RCC 7860 (cell line): Measurements from ENCODE around the gene PPP2R5A.
"Not testable (repeated sequence)": the region's sequence is repeated elsewhere in the genome, so short reads cannot be mapped to it uniquely, and the experiment has no call there.

ENCODE experiments used
- DNase-seq: peaks from one replicate; pipeline ENCODE4 v3.0.0-alpha.2; 2015; ENCODE audit warnings: low spot score
- FAIRE-seq: peaks from 2 replicates; lab custom pipeline; 2012; peaks lifted over from hg19 to GRCh38; lab: Jason Lieb, UNC

PPP2R5A gene

DNA sequence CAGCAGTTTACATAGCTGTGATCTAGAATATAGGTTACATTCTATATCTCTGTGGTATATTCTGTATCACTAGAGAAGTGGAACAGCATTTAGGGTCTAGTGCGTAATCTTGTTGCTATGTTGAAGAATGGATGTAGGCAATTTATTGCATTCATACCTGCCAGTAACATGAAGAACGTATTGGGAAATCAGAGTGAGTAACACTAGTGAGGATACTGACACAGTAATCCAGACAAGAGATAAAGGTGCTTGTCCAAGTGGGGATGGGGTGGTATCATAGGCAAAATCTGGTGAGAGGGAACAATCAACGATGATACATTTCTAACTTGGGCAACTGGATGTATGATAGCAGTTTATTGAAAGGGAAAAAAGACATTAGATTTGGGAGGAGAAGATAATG lies 9.8 kb downstream of the PPP2R5A start:
- DNase-seq (no peak), FAIRE-seq (no peak)

DNA sequence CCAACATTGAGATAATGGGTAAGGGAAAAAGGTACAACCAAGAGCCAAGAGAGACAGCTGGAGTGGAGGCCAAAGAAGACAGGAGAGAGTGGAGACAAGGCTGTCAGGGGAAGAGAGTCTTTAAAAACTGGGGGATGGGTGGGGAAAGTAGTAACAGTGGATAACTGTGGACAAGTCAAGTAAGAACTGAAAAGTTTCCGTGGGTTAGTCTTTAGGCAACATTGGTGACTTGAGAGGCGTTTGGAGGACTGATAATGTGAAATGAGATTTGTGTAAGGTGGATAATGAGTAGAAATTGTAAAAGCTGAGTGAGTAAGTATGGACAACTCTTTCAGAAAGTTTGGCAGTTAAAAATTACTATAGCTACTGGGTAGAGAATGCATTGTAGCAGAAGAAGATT lies 10.4 kb downstream of the PPP2R5A start:
- FAIRE-seq (no peak), DNase-seq (no peak)

DNA sequence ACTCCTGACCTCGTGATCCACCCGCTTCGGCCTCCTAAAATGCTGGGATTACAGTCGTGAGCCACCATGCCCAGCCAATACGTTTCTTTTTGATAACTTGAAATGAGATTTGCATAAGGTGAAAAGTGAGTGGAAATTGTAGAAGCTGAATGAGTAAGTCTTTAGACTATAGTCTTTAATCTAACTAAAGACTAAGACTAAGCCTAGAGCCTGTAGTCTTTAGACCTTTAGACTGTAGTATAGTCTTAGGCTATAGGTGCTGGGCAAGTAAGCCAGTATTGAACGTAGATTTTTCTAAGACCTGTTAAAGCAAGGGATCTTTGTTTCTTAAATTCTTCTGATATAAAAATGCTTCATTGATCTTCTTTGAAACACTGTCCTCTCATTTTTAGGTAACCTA lies 12.1 kb downstream of the PPP2R5A start:
- no peak for DNase-seq
- no peak for FAIRE-seq

DNA sequence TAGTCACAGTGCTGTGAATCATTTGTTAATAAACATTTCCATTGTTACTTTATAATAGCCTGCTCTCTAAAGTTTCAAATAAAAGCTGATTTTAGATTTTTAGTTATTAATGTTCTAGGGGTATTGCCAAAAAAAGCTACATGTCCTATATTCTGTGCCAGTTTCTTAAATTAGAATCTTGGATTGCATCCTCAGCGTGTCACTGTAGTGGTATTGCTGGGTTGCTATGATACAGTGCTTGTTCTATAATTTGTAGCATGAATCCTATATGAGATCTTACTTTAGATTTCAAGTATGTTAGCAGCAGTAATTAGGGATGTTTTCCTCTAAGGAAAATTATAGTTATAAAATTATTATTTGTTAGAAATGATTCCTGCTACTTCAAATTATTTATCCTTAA lies 16.4 kb downstream of the PPP2R5A start:
- DNase-seq (no peak), FAIRE-seq (no peak)

DNA sequence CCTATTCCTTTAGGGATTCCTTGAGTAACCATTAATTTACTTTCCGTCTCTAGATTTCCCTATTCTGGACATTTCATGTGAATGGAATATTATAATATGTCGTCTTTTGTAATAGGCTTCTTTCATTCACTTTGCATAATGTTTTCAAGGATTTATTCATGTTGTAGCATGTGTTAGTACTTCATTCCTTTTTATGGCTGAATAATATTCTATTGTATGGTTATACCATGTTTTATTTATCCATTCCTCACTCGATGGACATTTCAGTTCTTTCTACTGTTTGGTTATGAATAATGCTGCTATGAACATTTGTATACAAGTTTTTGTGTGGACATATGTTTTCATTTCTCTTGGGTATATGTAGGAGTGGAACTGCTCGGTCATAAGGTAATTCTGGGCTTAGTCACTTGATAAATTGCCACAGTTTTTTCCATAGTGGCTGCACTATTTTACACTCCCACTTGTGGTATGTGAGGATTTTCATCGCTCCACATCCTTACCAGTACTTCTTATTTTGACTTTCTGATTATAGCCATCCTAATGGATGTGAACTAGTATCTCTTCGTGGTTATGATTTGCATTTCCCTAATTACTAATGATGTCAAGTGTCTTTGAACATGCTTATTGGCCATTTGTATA lies 17.7 kb downstream of the PPP2R5A start:
- no peak for DNase-seq

DNA sequence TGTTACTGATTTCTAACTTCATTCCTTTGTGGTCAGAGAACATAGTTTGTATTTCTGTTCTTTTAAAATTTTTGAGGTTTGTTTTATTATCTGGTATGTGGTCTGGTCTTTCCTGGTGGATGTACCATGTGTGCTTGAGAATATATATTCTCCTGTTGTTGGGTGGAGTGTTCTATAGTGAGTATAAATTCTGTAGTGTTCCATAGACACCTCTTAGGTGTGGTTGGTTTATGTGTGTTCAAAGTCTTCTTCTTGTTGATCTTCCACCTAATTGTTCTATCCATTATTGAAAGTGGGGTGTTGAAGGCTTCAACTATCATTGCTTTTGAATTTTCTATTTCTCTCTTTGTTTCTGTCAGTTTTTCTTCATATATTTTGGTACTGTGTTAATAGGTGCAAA lies 20.1 kb downstream of the PPP2R5A start:
- FAIRE-seq (no peak), DNase-seq (no peak)

More for the DNA sequence above, 17.7 kb downstream of the PPP2R5A start:
- FAIRE-seq = no peak

DNA sequence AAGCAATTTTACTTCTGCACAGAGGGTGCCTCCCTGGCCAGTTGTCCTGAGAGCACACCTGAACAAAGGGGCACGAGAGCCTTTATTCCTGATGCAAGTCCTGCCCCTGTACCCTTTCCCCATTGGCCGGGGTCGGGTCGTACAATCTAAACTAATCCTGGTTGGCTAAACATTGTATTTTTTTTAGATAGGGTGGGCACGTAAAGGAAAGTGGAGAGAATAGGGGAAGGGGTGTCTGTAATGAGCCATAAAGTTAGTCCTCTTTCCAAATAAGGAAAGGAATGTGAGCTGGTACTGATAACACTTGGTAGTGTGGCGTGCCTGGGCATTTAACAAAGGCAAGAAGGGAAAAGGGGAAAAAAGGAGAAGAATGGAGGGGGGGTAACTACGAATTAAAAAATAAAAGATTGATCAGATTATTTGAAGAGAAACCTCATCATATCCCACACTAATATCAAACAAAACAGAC lies 20.8 kb downstream of the PPP2R5A start:
- DNase-seq, FAIRE-seq: not testable (repeated sequence)

DNA sequence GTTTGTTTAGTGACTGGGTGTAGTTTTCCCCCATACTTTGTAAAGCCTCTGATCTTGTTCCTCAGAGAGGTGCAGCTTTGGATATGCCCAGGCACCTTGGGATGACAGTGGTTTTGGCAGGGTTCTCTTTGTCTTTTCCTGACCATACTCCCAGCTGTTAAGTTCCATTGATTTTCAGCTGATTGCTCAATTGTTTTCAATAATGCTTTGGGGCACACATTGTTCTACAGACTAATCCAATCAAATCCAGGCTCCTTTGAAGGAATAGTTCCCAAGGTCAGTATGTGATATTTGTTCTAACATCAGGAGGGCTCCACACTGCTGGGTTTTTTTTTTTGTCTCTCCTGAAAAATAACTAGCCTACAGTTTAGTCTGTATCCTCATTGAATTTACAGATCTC lies 24.8 kb downstream of the PPP2R5A start:
- no peak for FAIRE-seq
- no peak for DNase-seq

DNA sequence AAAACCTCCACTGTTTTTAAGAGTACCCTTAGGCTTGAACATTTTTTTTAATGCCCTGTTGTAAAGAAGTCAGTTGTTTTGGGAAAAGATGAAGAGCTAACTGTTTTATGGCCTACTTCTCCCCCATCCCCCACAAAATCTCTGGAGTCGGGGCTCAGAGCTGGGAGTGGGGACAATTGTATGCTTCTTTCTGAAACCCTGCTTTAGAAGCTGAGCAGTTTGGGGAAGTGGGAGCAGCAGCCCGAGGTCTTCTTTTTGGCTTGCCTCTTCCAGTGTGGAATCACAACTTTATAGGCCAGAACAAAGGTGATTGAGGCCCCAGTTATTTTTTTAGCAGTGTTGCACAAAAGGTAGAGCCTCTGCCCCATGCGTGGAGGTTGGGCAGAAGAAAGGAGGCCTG lies 25.2 kb downstream of the PPP2R5A start:
- FAIRE-seq (no peak), DNase-seq (no peak)

DNA sequence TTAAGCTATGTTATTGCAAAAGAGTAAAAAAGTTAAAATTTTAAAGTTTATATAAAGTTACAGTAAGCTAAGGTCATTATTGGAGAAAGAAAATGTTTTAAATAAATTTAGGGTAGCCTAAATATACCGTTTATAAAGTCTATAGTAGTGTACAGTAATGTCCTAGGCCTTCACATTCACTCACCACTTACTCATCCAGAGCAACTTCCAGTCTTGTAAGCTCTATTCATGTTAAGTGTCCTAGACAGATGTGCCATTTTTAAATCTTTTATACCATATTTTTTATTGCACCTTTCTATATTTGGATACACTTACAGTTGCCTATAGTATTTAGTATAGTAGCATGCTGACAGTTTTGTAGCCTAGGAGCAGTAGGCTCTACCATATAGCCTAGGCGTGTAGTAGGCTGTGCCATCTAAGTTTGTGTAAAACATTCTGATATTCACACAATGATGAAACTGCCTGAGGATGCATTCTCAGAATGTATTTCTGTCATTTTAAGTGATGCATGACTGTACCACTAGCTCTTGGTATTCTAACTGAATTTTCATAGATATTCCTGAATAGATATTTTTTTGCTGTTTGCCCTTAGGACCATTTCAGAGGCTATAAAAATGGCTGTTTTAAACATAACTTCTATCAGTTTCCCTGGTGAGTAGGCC lies 26.8 kb downstream of the PPP2R5A start:
- DNase-seq = no peak
- FAIRE-seq = no peak

DNA sequence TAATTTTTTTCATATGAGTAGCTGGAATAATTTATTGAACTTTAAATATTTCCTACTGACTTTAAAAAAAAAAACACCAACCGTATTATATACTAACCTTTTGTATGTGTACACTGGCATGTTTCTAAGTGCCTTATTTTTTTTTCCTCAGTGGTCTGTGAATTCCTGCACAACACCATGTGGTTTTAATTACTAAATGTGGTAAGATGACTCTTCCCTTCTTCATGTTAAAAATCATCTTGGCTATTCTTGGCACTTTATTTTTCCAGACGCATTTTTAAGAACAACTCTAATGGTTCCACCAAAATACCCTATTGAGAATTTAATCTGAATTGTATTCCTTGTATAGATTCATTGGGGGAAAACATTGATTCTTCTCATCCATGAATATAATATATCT lies 28.4 kb downstream of the PPP2R5A start:
- no peak for FAIRE-seq
- DNase-seq = no peak

DNA sequence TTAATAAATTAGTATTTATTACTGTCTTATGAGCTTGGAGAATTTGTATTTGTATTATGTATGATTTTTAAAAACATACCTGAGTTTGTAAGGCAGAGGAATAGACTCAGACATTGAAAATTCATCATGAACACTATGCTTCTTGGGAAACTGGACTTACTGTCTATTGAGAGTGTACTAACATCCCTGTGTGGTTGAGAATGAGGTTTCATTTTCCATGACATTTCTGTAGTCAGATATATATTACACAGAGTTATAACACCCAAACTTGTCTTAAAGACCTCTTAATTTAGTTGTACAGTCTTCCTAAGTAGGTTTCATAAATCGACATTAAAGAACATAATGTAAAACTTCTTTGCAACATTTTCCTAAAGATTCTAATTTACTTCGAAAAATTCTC lies 30.0 kb downstream of the PPP2R5A start:
- no peak for DNase-seq
- no peak for FAIRE-seq

DNA sequence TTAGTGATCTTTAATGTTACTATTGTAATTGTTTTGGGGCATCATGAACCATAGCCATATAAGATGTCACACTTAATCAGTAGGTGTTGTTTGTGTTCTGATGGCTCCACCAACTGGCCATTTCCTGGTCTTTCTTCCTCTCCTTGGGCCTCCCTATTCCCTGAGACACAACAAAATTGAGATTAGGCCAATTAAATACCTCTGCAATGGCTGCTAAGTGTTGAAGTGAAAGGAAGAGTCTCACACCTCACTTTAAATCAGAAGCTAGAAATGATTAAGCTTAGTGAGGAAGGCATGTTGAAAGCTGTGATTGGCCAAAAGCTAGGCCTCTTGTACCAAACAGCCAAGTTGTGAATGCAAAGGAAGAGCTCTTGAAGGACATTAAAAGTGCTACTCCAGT lies 30.7 kb downstream of the PPP2R5A start:
- FAIRE-seq = no peak
- no peak for DNase-seq

DNA sequence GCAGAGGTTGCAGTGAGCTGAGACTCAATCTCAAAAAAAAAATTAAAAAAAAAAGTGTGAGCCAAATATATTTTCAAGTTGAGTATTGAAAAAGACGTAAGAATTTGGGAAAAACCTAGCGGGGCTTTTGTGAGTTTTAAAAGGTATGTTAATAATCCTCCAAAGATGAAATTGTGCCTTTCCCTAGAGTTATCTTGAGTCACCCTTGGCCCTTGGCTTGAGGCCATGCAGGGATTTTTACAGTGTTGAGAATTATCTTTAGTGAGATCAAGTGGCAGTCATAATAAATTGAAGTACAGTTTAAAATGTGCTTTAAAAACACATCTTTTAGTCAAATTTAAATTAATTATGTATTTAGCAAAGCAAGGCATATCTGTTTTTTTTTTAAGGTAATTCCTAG lies 32.7 kb downstream of the PPP2R5A start:
- no peak for DNase-seq
- FAIRE-seq = no peak

DNA sequence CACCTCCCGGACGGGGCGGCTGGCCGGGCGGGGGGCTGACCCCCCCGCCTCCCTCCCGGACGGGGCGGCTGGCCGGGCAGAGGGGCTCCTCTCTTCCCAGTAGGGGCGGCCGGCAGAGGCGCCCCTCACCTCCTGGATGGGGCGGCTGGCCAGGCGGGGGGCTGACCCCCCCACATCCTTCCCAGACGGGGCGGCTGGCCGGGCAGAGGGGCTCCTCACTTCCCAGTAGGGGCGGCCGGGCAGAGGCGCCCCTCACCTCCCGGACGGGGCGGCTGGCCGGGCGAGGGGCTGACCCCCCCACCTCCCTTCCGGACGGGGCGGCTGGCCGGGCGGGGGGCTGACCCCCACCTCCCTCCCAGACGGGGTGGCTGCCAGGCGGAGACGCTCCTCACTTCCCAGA lies 35.8 kb downstream of the PPP2R5A start:
- not testable (repeated sequence) for FAIRE-seq, DNase-seq

DNA sequence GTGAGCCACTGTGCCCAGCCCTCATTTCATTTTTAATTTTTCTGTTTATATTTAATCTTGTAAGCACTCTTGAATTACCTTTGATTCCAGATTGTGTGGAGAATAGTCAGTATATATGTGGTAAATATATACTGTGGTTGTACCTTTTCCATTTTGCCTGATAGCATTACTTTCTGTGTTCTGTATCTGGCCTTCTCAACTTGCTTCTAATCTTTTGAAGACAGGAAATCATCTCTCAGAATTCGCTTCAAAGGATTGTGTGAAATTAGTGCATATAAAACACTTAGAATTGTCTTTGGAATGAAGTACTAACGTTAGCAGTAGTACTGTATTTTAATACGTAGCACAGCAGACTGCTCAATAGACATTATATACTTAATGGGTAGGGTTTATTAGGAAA lies 37.9 kb downstream of the PPP2R5A start:
- FAIRE-seq (no peak), DNase-seq (no peak)

DNA sequence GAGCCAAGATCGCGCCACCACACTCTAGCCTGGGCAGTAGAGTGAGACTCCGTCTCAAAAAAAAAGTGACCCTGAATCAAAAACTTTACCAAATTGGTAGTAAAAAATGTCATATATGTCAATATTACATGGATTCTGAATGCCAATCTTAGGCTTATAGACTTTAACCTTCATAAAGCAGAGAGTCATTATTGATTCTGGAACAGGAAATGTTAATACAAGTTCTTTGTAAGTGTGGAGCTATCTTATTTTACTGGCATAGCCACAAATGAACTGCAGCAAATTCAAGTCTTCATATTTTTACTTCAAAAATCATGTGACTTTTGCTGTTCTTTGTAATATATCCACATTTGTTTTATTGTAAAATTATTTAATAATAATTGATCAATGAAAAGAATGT lies 41.3 kb downstream of the PPP2R5A start:
- no peak for FAIRE-seq

DNA sequence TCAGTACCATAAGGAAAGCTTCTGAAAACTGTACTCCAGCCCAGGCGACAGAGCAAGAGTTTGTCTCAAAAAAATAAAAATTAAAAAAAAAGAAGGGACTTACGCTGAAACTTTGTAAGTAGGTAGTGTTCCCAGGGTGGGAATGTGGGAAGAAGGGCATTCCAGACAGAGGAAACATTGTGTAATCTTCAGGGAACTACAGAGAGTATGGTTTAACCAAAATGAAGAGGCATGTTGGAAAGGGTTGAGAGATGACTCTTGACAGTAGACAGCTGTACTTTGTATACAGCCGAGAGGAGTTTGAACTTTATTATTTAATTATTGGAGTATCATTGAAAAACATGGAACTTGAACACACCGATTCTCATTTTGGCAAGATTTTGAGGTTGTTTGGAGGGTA lies 43.0 kb downstream of the PPP2R5A start:
- no peak for FAIRE-seq

More for the DNA sequence above, 41.3 kb downstream of the PPP2R5A start:
- DNase-seq = no peak

DNA sequence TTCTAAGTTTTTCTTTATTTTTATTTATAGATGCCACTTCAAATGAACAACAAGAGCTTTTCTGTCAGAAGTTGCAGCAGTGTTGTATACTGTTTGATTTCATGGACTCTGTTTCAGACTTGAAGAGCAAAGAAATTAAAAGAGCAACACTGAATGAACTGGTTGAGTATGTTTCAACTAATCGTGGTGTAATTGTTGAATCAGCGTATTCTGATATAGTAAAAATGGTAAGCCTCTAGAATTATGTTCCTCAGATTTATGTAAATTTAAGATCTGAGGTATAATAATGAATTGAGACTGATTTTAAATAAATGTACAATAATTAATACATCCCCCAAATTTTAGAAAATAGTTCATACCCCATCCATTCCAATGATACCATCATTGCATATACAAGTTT lies 43.9 kb downstream of the PPP2R5A start:
- FAIRE-seq (no peak), DNase-seq (no peak)

More for the DNA sequence above, 43.0 kb downstream of the PPP2R5A start:
- no peak for DNase-seq

DNA sequence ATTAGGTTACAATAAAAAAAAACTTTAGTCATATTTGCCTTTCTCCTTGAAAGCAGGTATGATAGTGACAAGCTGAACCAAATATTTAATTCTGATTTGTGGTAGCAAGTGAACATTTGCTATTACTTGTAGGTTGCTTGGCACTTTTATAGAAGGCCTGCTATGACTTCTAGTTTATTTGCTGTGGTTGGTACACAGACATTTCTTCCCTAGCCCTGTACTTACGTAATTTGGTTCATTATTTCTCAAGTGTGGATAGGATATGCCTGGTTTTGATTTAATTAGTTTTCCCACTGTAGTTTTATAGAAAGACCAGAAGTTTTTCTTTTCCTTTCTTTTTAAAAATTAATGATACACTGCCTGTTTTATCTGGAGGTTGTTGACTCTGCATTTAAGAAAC lies 55.9 kb downstream of the PPP2R5A start:
- DNase-seq = no peak
- FAIRE-seq = no peak

DNA sequence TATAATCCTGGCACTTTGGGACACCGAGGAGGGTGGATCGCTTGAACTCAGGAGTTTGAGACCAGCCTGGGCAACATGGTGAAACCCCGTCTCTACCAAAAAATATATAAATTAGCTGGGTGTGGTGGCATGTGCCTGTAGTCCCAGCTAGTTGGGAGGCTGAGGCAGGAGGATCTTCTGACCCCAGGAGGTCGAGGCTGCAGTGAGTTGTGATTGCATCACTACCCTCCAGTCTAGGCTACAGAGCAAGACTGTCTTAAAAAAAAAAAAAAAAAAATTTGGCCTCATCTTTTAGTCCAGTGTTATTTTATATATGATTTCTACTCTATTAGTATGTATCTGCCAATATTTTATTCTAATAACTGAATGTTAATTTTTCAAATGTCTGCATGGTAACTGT lies 59.7 kb downstream of the PPP2R5A start:
- DNase-seq (no peak), FAIRE-seq (no peak)

DNA sequence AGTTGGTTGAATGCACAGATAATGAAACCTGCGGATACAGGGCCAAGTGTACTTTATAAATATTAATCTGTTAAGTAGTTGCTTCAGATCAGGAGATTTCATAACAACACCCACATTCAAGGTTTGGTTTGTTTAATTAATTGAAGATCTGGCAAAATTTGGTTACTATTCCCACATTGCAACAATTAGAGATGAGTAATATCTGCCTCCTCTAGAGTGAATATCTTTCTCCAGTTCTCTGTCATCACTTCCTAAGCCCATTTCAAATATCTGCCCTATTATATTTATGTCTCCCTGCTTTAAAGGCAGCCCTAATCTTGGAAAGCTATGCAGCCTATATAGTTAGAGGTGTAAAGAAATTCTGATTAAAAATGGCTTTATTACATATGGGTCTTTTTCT lies 61.4 kb downstream of the PPP2R5A start:
- DNase-seq = no peak
- FAIRE-seq = no peak
